Fibroblast of upper back skin (primary cell): ENCODE measurements around the gene TAF8.

Source experiments
- DNase-seq: peaks from one replicate; pipeline ENCODE4 v3.0.0-alpha.2; 2013

The TAF8 gene

DNA sequence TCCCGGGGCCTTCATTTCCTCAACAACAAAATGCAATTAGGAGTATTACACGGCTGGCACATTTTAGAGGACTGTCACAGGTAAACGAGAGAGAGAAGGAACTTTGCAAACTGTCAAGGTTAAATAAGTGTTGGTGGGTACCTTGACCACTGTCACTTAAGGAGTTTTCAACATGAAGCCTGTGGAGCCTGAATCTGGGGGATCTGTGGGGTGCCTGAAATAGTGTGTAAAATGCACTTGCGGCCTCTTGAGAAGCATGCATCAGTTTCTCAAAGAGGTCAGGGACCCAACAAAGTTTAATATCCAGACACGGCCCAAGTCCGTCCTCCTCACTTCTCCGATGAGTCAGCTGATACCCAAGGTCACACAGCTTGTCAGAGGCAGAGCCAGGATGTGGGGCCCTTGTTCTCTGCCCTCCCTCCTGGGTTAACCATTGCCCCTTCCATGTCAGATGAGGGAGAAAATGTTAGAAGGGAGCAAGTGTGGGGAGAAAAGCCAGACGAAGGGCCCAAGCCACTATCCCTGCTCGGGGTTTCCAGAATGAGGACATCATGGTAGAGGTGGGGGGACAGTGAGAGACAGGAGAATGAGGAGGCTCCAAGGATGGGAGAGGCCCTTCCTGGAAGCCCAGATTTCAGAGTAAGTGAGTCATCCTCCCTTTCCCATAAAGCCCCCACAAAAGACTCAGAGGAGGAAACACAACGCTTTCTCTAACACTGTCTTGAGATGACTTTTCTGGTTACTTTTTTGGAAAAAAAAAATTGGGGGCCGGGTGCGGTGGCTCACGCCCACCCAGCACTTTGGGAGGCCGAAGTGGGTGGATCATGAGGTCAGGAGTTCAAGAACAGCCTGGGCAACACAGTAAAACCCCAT, 49.9 kb downstream of the TAF8 start:
- DNase-seq, result peak; percentile 61

DNA sequence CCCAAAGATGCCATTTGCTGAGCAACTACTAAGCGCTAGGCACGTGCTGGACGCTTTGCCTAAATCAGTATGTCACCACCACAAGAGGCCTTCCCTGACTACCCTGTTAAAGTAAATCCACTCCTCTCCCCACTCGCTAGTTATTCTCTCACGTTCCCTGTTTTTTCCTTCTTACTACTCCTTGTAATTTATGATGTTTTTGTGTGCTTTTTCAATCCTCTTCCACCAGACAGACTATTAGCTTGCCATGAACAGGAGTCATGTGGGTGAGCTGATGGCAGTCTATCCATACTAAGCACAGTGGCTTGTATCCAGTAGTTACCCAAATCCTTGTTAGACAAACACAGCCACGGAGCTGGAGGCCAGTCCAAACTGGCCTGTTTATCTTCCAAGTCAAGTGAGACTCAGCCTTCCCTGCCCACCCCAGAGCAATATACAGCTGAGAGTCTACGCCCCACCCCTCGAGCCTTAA, 50.9 kb downstream of the TAF8 start:
- no peak for DNase-seq

DNA sequence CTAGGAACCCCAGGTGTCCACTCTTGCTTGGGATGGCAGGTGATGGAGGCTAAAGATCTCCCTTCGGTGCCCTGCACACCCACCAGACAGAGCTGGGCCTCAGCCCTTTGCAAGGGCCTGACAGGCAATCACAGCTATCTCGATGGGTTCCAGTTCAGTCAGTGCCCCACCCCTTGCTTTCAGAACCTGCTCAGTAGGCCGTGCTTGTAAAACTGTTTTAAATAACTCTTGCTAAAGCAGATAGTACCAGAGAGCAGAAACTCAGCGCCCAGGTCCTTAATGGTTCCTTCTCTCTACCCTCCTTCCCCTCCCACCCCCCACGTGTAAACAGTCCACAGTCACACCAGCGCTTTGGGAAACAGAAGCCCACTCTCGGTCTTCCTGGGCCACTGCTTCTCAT, 52.9 kb downstream of the TAF8 start:
- DNase-seq, result no peak

DNA sequence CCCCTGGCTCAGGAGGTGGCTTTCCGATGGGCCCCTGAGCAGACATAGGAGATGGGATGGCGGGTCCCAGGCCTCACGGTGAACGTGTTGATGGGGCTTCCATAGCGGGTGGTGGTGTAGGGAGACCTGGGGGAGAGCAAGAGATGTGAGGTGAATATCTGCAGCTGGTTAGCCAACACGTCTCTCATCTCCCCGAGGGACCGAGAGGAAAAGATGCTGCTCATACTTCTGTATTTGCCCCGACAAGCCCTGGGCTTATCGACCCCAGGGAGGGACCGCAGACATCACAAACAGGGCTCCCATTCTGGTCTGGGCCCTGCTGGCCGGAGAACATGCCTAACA, 53.4 kb downstream of the TAF8 start:
- DNase-seq, result no peak

DNA sequence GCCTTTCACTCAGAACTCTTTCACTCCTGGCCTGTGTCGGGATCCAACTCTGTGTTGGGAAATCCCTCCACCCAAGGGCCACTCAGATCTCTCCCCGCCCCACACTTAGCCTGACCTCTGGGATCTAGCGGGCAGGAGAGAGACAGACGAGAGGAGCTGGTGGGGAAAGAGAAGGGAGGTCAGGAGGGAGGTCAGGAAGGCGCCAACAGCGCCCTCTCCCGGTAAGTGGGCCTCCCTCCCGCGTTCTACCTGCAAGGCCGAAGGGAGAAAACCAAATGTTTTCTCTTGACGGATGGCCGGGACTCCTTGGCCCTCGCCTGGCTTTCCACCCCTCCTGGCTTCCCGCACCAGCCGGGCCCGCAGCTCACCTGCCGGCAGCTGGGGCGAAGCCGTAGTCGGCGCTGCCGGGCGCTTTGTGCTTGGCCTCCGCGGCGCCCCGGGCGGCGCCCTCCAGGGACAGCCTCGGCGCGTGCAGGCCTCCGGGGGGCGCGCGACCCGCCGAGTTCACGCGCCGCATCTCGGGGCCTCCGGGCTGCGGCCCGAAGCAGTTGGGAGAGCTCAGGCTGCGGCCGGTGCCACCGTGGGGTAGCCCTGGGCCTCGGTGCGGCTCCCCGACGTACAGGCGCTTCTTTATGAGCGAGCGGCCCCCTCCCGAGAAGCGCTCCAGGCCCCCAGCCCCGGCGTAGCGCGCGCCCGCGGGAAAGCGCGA, 53.9 kb downstream of the TAF8 start:
- DNase-seq, result peak; percentile 40

DNA sequence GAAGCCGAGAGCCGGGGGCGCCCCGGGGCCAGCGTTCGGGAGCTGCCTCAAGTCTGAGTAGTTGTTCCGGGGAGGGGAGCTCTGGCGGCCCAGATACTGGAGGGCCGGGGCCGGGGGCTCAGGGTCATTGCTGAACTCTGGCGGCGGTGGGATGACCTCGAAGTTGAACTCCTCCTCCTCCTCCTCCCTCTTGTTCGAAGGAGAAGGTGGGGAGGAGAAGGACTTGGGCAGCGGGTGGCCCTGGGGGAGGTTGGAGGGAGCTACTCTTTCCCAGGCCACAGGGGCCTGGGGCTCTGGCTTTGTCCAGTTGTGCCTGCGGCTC, 54.4 kb downstream of the TAF8 start:
- DNase-seq, result no peak

DNA sequence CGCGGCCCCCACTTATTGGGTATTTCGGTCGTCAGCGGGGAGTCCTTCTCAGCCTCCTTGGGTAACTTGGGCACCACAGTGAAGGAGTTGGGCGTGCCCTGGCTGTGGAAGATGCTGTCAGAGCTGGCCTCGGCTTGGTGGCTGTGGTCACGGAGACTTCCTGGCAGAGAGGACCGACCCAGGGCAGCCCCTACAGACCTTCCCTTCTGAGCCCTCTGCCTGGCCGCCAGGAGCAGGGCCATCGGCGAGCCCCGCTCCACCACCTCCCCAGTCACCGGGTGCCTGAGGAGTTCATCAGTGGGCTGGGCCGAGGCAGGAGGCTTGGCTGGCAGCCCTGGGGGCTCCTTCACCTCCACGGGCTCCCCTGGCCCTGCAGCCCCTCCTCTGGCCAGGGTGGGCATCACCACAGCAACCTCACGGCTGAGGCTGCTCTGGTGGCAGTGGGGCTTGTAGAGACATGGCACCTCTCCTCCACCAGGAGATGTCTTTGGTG, 54.9 kb downstream of the TAF8 start:
- no peak for DNase-seq

DNA sequence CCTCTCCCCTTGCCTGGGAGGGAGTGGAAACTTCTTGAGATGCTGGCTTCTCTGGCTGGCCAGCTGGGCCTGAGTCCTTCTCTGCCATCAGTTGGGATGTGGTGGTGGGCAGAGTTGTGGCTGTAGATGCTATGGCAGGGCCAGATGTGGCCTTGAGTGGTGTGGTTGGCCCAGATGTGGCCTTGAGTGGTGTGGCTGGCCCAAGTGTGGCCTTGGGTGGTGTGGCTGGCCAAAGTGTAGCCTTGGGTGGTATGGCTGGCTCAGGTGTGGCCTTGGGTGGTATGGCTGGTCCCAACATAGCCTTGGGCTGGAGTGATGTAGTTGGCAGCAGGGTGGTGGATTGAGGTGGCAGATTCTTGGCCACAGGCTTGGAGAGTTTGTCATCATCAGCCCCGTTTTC, 55.4 kb downstream of the TAF8 start:
- no peak for DNase-seq

DNA sequence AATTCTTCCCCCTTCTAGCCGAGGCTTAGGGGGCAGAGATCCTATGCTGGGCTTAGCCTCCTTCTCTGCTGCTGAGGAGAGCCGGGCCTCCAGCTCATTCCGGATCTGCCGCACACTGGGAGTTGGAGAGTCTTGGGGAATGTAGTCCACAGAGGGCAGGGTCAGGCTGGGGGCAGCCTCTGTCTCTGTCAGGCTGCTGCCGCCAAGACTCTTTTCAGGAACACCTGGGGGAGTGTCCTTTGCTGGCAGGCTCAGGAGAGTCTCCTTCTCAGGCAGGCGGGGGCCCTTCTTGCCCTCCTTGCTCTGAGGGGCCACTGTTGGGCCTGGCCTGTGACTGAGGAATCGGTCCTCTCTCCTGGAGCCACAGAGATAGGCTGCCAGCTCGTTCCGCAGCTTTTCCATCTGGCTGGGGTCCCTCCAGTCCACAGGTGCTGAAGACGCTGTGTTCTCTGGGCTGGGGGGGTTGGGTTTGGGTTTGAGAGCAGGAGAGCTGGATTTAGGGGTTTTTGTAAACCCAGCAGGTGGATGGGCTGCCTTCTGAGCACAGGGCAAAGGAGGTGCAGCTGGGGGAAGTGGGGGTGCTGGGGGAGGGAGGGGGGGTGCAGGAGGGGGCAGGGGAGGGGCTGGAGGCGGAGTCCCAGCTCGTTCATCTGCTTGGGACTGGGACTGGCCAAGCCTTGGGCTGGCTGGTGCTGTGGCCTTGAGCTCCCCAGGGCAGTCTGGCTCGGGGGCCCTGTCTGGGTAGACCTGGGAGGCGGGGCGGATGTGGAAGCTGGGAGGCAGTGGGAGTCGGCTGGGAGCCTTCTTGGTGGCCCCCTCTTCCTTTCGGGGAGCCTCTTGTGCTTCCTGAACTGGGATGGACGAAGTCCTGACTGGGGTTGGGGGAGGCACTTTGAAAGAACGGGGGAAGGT, 56.0 kb downstream of the TAF8 start:
- no peak for DNase-seq

DNA sequence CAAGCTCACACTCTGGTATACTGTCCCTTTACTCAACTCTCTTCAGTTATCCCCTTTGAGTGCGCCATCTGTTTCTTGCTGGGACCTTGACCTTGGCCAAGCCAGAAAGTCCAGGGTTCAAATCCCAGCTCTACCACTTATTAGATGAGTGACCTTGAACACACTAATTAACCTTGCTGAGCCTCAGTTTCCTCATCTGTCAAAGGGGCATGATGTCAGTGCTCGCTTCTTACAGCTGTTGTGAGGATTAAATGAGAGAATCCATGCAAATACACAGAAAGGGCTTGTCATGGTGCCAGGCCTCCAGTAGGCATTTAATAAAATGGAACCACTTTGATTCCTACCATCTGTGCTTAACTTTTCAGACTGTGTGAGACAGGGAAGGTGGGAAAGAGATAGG, 57.7 kb downstream of the TAF8 start:
- no peak for DNase-seq

DNA sequence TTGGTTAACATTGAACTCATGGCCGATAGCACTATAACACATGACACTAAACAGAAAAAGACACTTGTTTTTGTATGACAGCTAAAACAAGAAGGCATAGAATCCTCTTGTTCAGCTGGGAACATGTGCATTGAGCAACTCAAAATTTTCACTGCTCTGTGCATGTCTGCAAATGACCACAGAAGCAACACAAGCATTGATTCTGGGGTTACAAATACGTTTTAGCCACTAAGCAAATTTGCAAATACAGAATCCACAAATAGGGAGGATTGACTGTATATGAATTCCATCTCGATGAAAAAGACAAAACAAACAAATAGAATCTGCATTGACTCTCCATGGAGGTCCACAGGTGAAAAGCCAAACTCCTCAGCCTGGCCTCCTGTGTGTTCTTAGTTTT, 60.4 kb downstream of the TAF8 start:
- no peak for DNase-seq

DNA sequence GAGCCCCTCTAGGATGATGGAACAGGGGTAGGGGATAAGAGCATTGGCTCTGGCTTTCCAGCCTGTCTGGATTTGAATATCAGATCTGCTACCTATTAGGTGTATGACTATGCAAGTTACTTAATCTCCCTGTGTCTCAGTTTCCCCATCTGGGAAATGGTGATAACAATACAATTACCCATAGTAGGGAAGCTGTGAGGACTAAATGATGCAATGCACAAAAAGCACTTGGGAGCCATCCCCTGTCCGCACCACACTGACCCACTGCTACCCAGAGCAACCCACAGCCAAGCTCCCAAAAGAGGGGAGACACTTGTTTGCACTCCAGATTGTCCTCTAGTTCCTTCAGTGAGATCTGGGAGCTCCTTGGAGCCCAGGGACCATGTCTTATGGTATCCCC, 62.0 kb downstream of the TAF8 start:
- no peak for DNase-seq

DNA sequence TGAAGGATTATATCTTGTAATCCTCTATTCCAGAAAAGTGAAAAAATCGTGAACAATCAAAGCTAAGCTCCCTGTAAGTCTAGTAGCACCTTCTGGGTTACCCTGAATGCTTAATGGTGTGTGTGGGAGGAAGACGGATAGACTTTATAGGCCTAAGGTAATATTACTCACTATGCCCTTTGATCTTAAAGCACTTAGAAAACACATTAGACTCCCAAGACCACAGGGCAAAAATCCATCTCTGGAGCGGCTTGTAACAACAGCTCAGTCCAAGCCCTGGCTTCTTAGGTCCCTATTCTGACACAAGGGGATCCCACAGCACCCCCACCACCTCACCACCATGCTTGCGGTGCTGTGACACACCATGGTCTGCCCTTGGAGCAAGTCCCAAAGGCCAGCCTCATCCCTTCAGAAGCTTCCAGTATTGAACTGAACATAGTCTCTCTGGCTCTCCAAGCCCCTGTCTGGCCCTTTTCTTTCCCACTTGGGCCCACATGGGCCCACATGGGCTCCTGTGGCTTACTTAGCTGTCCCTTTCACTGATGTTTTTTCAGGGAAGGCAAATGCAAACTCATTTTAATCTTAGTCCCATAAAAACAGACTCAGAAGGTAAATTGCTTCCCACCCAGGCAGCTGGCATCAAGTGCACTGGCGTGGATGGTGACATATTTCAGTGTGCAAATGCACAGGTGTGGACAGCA, 63.8 kb downstream of the TAF8 start:
- no peak for DNase-seq

DNA sequence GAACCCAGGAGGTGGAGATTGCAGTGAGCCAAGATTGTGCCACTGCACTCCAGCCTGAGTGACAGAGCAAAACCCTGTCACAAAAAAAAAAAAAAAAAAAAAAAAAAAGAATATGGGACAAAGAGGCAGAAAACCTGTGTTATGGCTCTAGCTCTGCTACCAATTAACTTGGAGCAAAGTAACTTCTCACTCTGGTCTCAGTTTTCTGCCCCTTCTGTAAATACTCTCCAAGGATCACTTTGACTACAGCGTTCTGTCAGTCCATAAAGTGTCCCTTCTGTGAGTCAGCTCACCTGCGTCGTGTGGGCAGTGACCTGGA, 67.5 kb downstream of the TAF8 start:
- no peak for DNase-seq

DNA sequence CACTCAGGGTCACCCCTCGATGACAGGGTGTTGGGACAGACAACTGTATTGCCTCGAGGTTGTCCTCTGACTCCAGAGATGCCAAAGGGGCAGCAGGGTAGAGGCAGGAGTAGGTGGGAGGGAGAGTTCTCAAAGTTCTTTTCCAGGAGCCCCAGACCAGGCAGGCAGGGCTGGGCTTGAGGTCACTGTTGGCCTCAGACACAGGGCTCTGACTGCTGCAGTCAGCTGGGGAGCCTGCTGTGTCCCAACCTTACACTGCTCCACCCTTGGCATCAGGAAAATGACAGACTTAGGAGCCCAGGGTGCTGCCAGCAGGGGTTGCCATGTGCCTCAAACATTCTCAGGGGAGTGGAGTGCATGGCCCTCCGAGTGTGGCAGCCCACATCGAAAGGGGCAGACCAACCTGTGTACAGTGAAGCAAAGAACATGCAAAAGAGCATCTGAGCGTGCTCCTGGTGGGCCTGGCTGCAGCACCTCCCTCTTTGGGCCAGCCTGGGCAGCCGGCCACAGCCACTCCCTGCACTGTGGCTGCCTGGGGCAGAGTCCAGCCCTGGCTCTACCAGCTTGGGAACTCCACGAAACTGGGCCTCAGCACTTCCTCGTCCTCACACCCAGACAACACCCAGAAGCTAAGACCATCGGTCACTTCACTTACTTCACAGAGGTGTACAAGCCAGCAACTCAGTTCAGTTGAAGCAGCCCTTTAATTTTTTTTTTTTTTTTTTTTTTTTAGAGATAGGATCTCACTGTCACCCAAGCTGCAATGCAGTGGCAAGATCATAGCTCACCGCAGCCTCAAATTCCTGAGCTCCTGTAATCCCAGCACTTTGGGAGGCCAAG, 68.1 kb downstream of the TAF8 start:
- DNase-seq, result no peak

DNA sequence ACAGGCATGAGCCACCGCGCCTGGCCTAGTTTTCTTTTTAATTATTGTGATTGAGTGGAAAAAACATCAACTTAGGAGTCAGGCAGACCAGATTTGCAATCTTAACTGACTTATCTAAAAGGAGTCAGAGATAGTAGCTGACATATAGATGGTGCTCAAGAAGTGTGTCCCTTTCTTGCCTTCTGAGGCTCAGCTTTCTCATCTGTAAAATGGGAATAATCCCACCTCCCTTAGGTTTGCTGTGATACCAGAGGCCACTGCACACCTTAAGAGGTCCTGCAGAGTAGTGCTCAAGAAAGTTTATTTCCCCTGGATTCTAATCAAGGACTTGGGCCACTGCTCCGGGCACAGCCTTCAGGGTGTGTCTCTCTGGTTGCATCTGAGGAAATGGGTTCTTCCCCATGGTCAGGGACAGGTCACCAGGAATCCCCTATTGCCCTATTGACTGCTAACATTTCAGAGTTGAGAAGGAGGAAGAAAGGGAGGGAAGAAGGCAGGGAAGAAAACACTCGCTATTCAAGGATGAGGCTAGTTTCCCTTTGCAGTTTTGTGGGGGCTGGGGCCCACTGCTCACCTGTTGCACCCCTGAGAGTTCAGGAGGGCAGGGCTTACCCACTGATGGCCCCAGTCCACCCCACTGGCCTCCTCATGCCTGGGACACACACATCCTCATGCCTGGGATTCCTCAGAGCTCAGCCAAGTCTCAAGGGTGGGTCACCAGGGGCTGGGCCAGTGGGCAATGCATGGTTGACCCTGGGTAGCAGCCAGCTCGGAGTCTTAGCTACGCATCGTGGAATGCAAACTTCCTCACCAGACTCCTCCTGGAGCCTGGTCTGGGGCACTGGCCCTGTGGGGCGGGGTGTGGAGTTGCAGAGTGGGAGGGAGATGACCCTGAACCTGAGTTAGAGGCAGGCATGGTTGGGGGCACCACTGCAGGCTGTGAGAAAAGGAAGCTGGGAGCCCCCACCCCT, 70.9 kb downstream of the TAF8 start:
- DNase-seq, result peak; percentile 23

DNA sequence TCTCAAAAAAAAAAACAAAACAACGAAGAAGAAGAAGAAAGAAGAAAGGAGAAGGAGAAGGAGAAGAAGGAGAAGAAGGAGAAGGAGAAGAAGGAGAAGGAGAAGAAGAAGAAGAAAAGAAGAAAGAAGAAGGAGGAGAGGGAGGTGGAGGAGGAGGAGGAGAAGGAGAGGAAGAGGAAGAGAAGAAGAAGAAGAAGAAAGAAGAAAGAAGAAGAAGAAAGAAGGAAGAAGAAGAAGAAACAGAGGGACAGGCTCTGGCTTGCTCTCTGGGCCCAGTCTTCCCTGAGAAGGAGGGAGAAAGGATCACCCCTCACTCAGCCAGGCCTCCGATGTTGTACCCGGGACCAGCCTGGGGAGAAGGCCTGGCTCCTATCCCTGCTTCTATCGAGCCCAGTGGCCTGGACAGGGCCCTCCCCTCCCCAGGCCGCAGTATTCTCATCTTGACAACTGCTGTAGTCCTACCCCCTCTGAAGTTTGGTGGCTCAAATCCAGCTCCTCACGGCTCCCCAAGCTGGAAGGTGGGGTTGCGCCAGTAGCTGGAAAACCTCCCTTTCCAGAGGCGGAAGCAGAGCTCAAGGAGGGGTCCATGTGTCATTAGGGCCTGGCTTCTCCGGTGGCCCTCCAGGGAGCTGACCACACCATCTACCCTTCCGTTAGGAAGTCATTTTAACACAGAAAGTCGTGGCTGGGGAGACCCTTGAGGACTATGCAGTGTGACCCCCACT, 73.2 kb downstream of the TAF8 start:
- DNase-seq, result no peak

DNA sequence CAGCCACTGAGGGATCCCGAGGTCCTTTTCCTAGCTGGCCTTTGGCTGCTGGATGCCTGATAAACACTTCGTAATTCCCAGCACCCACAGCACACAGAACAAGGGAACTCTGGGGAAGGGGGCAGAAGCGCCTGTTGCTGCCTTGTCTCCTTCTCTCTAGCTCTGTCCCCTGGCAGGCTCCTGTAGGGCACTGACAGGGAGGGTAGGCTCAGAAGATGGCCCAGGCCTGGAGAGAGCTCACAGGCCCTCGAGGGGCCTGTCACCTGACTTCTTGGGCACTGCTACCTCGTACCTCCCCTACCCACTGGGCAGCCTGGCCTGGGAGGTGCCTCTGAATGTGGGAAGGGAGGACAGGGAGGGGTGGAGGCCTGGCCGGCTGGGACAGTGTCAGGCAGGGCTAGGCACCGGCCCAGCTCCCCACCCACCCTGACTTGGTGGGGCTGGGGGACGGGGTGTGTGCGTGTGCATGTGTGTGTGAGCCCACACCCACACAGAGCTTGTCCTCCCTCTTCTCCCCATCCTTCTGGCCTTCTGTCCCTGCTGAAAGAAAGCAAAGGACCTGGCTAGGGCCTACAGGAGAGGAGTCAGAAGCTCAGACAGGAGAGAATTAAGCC, 74.0 kb downstream of the TAF8 start:
- no peak for DNase-seq

DNA sequence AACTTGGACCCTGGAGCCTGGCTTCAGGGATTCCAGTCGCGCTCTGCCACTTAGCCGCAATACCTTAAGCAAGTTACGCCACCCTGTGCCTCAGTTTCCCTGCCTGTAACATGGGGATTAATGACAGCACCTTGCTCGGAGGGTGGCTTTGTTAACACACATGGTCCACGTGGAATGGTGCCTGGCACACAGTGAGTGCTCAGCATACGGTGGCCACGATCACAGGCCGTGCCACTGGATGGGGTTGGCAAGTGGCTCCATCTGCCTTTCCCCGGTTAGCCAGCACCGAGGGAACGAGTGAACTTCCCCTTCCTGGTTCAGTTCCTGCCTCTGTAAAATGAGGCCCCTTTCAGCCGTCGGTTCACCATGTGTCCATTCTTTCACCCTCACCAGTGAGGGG, 74.9 kb downstream of the TAF8 start:
- DNase-seq, result no peak

DNA sequence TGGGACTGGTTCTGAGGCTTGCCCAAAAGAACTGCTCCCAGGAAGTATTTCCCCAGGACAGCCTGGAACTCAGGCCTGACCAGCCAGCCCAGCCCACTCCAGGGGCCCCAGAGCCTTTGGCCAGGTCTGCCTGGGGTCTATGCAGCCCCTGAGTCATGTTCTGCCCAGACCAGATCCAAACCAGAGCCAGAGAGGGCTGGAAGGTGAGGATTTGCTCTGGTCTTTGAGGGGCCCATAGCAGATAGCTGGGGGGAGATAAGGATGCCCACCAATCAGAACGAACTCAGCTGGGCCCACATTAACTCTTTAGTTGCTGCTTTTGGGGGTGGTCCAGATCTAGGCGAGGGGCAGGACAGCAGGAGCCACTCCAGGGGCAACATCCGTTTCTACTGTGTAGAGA, 75.3 kb downstream of the TAF8 start:
- no peak for DNase-seq
